ENCODE measurements around the gene ATP1B4. TPM values are rescaled to one million over a fixed set of nuclear protein-coding genes. Genes with fewer than 3 reads are reported as not detected.
A peak's percentile ranks its signal among the peaks of the same experiment; 100 is the strongest.

Gene ATP1B4
- total RNA-seq, 1 experiment from 2014 or later = not detected

- Histone ChIP-seq H3K23ac (ENCODE audit: insufficient read length, low read depth, low read length) (no peak overlapping the region), H3K79me2 (ENCODE audit: insufficient read depth, low read length) (no peaks in the 10 kb centered on the region), H3K56ac (ENCODE audit: insufficient read length, low read depth, low read length) (no peak overlapping the region), H4K8ac (replicated peaks; ENCODE audit: insufficient read length, low read depth, low read length) (no peak overlapping the region), H3K27ac (ENCODE audit: insufficient read length, low read depth, low read length) (no peak overlapping the region), H3K9ac (ENCODE audit: extremely low read depth, insufficient read length, low read length) (no peak overlapping the region), H4K5ac (ENCODE audit: insufficient read length, low read depth, low read length) (no peak overlapping the region), H2BK5ac (ENCODE audit: insufficient read length, low read length) (no peak overlapping the region), H4K20me1 (ENCODE audit: control insufficient read depth, insufficient read depth, insufficient read length) (no peaks in the 10 kb centered on the region), H3K18ac (ENCODE audit: insufficient read length, low read depth, low read length) (no peak overlapping the region), H3K23me2 (ENCODE audit: insufficient read length, low read depth, low read length, poor library complexity, severe bottlenecking) (no peaks in the 10 kb centered on the region), H2BK15ac (ENCODE audit: low read depth, low read length) (no peak overlapping the region), H3K27me3 (ENCODE audit: insufficient read depth, low read length) (no peaks in the 10 kb centered on the region), H2BK120ac (ENCODE audit: low read depth, low read length, poor library complexity, severe bottlenecking) (no peak overlapping the region), H2BK12ac (ENCODE audit: insufficient read length, low read depth, low read length) (no peak overlapping the region), H3K4me1 (ENCODE audit: insufficient read depth, low read length) (peaks cover 3% of the 10 kb centered on the region; the same call in 1 of the 2 replicates), H3T11ph (ENCODE audit: low read length) (no peak overlapping the region), H2BK20ac (ENCODE audit: low read depth, low read length, poor library complexity, severe bottlenecking) (no peak overlapping the region), H2AK5ac (ENCODE audit: insufficient read length, low read length) (no peak overlapping the region), H3K4me2 (ENCODE audit: insufficient read depth, insufficient read length, low read length) (no peak overlapping the region), H3K14ac (ENCODE audit: insufficient read depth, low read length) (no peak overlapping the region), H4K91ac (ENCODE audit: insufficient read length, low read depth, low read length) (no peak overlapping the region), H3K9me3 (ENCODE audit: control insufficient read depth, low read depth, low read length) (peaks cover 48% of the 10 kb centered on the region), H3K4ac (ENCODE audit: low read depth, low read length) (no peak overlapping the region), H2AFZ (ENCODE audit: low read length) (no peak overlapping the region), H3K79me1 (ENCODE audit: insufficient read depth, low read depth, low read length, poor library complexity, severe bottlenecking) (no peaks in the 10 kb centered on the region)
- Mint-ChIP-seq H3K36me3 (ENCODE audit: insufficient read depth in 1 of 3, low read depth in 3 of 3) (no peaks in the 10 kb centered on the region; a peak in 1 of 7 replicates), H3K4me1 (peaks cover 17 to 23% of the 10 kb centered on the region in 2 experiments), H3K27ac (0 out of 7 replicates have a peak overlapping the region, but pooled peaks of 1 of the 3 experiments have one; percentile 44), H3K4me3 (no peak overlapping the region), H3K27me3 (ENCODE audit: low read depth) (peaks cover 4% of the 10 kb centered on the region), H3K9me3 (peaks cover 64 to 70% of the 10 kb centered on the region in 2 experiments)
- WGBS (ENCODE audit: extremely low coverage, insufficient read length, low lambda C conversion rate) = no CpG with 5 or more reads among the region's 3 CpGs
- no peak for TF ChIP-seq CTCF (conservative IDR thresholded peaks at IDR 0.05)
- DNase-seq = no peak
Measured at GRCh38 chrX:120377179-120377578, 15.3 kb downstream of the ATP1B4 start.

Data from H9 (cell line).